Measurements from ENCODE around the gene CACNA1I.

CACNA1I gene

GRCh38 chr22:39534591-39535356 lies 35.8 kb upstream of the CACNA1I start:
- TF ChIP-seq CTCF (IDR thresholded peaks at IDR 0.05): peak; percentile 95
- H3K9me3 Mint-ChIP-seq: no peaks in the 10 kb centered on the region
- H3K36me3 Mint-ChIP-seq (ENCODE audit: low read depth): peaks cover 17% of the 10 kb centered on the region
- peak overlapping the region; percentile 58 for H3K4me3 Mint-ChIP-seq
- H3K4me1 Mint-ChIP-seq: peaks cover 43% of the 10 kb centered on the region
- H3K27ac Mint-ChIP-seq: no peak overlapping the region
- peak; percentile 99 for DNase-seq
- H3K27me3 Mint-ChIP-seq (ENCODE audit: low read depth, poor library complexity): peaks cover 3% of the 10 kb centered on the region

- Mint-ChIP-seq H3K27me3 (ENCODE audit: low read depth, poor library complexity) (peaks cover 3% of the 10 kb centered on the region), H3K4me3 (no peak overlapping the region), H3K9me3 (no peaks in the 10 kb centered on the region), H3K27ac (no peak overlapping the region), H3K36me3 (ENCODE audit: low read depth) (peaks cover 12% of the 10 kb centered on the region), H3K4me1 (peaks cover 38% of the 10 kb centered on the region)
- no peak for DNase-seq
- no peak for TF ChIP-seq CTCF (IDR thresholded peaks at IDR 0.05)
These were observed 35.2 kb upstream of the CACNA1I start for GRCh38 chr22:39535357-39535725.

- Mint-ChIP-seq H3K36me3 (ENCODE audit: low read depth) (peaks cover 8% of the 10 kb centered on the region), H3K9me3 (no peaks in the 10 kb centered on the region), H3K4me3 (no peak overlapping the region), H3K4me1 (peaks cover 32% of the 10 kb centered on the region), H3K27me3 (ENCODE audit: low read depth, poor library complexity) (no peaks in the 10 kb centered on the region), H3K27ac (no peak overlapping the region)
- TF ChIP-seq CTCF (IDR thresholded peaks at IDR 0.05): no peak
- DNase-seq: no peak
These were observed 34.6 kb upstream of the CACNA1I start for GRCh38 chr22:39535831-39536449.

- Mint-ChIP-seq H3K9me3 (no peaks in the 10 kb centered on the region), H3K4me1 (peaks cover 24% of the 10 kb centered on the region), H3K27me3 (ENCODE audit: low read depth, poor library complexity) (no peaks in the 10 kb centered on the region), H3K27ac (no peak overlapping the region), H3K36me3 (ENCODE audit: low read depth) (no peaks in the 10 kb centered on the region), H3K4me3 (no peak overlapping the region)
- DNase-seq: no peak
- TF ChIP-seq CTCF (IDR thresholded peaks at IDR 0.05): no peak
These were observed 33.8 kb upstream of the CACNA1I start for GRCh38 chr22:39536711-39537110.

GRCh38 chr22:39537975-39538374 lies 32.6 kb upstream of the CACNA1I start:
- Mint-ChIP-seq H3K4me1 (peaks cover 16% of the 10 kb centered on the region), H3K9me3 (no peaks in the 10 kb centered on the region)

More at GRCh38 chr22:39537975-39538374, 32.6 kb upstream of the CACNA1I start:
- no peak for DNase-seq
- no peak for TF ChIP-seq CTCF (IDR thresholded peaks at IDR 0.05)
- Mint-ChIP-seq H3K36me3 (ENCODE audit: low read depth) (no peaks in the 10 kb centered on the region), H3K27ac (no peak overlapping the region), H3K27me3 (ENCODE audit: low read depth, poor library complexity) (no peaks in the 10 kb centered on the region), H3K4me3 (no peak overlapping the region)
